CD4-positive, alpha-beta T cell (primary cell): ENCODE measurements around the gene TRMT10A. TPM values are rescaled to one million over a fixed set of nuclear protein-coding genes. Genes with fewer than 3 reads are reported as not detected.

ENCODE experiments used
- ATAC-seq: fragments of 200-7000 bp; cut with Tn5 transposase; one replicate; pipeline ENCODE4 v1.10.0; 2022; ENCODE audit warnings: mild to moderate bottlenecking; ENCODE audit not compliant: poor library complexity
- CTCF ChIA-PET: fragments of 350-600 bp; sonication (Branson Sonifier 250); formaldehyde crosslinking; loops from one replicate; lab custom pipeline; 2021; ENCODE audit warnings: antibody characterized with exemption, inconsistent platforms; lab: Charles Lee
- POLR2A ChIA-PET: fragments of 350-600 bp; sonication (Branson Sonifier 250); formaldehyde crosslinking; loops from one replicate; lab custom pipeline; 2021; ENCODE audit warnings: antibody characterized with exemption, inconsistent platforms; lab: Charles Lee
- DNase-seq, 14 experiments: peaks; one replicate each; pipeline ENCODE4 v3.0.0-alpha.2; 2013 to 2020; ENCODE audit warnings: mixed read lengths in 2 of 14
- H3K27ac ChIP-seq, 2 donors: one replicate each; pipeline versions ENCODE4 v1.5.1 to v1.7.0; 2013; ENCODE audit warnings: low read length in 2 of 2, low read depth in 1 of 2, mild to moderate bottlenecking in 1 of 2
- H3K27me3 ChIP-seq, 2 experiments: 1 replicate in 1 of 2; 2 replicates in 1 of 2; pipeline versions ENCODE4 v1.6.1 to v1.7.0; 2013; ENCODE audit warnings: low read length in 2 of 2, control low read depth in 1 of 2, mild to moderate bottlenecking in 1 of 2, moderate library complexity in 1 of 2; ENCODE audit not compliant: insufficient read depth in 2 of 2, control insufficient read depth in 1 of 2
- H3K36me3 ChIP-seq: one replicate; pipeline ENCODE4 v1.6.1; 2013; ENCODE audit warnings: low read length, control low read depth; ENCODE audit not compliant: insufficient read depth
- H3K4me1 ChIP-seq: one replicate; pipeline ENCODE4 v1.6.1; 2013; ENCODE audit warnings: low read length, control low read depth; ENCODE audit not compliant: insufficient read depth
- H3K4me3 ChIP-seq: one replicate; pipeline ENCODE4 v1.5.1; 2013; ENCODE audit warnings: mild to moderate bottlenecking, low read length, moderate library complexity
- H3K9me3 ChIP-seq, 2 experiments: 1 replicate in 1 of 2; 2 replicates in 1 of 2; pipeline versions ENCODE4 v1.6.1 to v1.7.0; 2013; ENCODE audit warnings: low read length in 2 of 2, mild to moderate bottlenecking in 2 of 2, control low read depth in 1 of 2, moderate library complexity in 1 of 2; ENCODE audit not compliant: control insufficient read depth in 1 of 2, insufficient read depth in 1 of 2
- H3K27ac Mint-ChIP-seq: one replicate; pipeline ENCODE4 v1.8.0; 2020; ENCODE audit warnings: mixed read lengths
- H3K27me3 Mint-ChIP-seq: one replicate; pipeline ENCODE4 v1.8.0; 2021; ENCODE audit warnings: mixed read lengths
- H3K36me3 Mint-ChIP-seq: one replicate; pipeline ENCODE4 v1.8.0; 2021; ENCODE audit warnings: low read depth, mixed read lengths
- H3K4me1 Mint-ChIP-seq: one replicate; pipeline ENCODE4 v1.8.0; 2021; ENCODE audit warnings: low read depth, mixed read lengths
- H3K4me3 Mint-ChIP-seq: one replicate; pipeline ENCODE4 v1.8.0; 2020; ENCODE audit warnings: mild to moderate bottlenecking, mixed read lengths
- H3K9me3 Mint-ChIP-seq: one replicate; pipeline ENCODE4 v1.8.0; 2020; ENCODE audit warnings: mixed read lengths
- intact Hi-C, 2 experiments: fragments of 100-400 bp; cut with DNase I in 1 of 2; cut with micrococcal nuclease in 1 of 2; formaldehyde crosslinking; loops; one replicate each; pipeline versions ENCODE4 v1.15.1 to v1.9.0; 2023 to 2025; cut with DNase I, micrococcal nuclease
- total RNA-seq, 174 experiments: library from RNA in 2 of 174; stranded (reverse) in 2 of 174; gene quantifications; one replicate each; pipeline ENCODE4 v1.2.3 and lab custom pipeline; 2021 to 2026
- TF ChIP-seq, protein P1 (sequence below): fragments of 200-600 bp; IDR thresholded peaks from one replicate; pipeline ENCODE4 v1.8.0; 2022; ENCODE audit warnings: antibody characterized with exemption, mild to moderate bottlenecking

The TRMT10A gene
- total RNA-seq, 2 experiments from 2014 or later, result 1.6 to 2.0 TPM

DNA sequence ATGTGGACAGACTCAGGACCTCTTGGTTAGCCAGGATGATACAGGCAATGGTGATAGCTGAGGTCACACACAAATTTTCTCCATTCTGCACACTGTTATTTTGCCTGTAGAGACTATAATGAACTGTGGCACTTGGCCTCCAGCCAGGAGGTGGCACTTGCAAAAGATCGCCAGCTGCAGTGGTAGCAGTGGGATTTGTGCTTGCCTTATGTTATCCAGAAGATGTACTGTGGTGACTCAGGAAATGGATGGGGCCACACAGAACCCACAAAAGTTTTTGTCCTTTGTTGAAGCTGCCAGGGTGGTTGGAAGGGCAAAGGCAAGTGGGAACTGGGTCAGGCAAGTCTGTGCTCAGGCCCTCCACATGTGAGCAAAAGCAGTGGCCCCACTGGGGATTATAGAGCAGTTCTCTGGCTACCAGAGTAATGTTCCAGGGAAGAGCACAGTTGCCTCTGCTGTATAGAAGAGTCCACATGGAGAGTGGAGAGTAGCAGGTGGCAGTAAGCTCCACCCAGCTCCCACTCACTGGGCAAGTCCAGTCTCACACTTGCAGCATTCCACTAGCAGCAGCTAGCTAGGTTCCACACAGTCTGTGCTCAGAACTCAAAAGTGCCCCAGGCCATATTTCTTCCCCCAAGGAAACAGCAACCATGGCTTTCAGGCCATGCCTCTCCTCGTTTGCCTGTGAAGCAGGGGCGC is 58.9 kb downstream of the TRMT10A start:
- CTCF ChIA-PET, result no interaction called here
- DNase-seq, result peak in 5 of 14 experiments; percentile 0 to 53 (median 5)
- H3K36me3 ChIP-seq, result no peaks in the 10 kb centered on the region
- H3K27ac ChIP-seq, result no peak overlapping the region
- no peaks in the 10 kb centered on the region for H3K27me3 ChIP-seq
- intact Hi-C loops, result no loop called here
- H3K27me3 Mint-ChIP-seq, result no peaks in the 10 kb centered on the region
- peaks cover 56% of the 10 kb centered on the region for H3K4me1 Mint-ChIP-seq
- no peaks in the 10 kb centered on the region for H3K36me3 Mint-ChIP-seq
- no peak overlapping the region for H3K4me3 ChIP-seq
- peaks cover 28% of the 10 kb centered on the region for H3K4me1 ChIP-seq
- H3K9me3 Mint-ChIP-seq, result peaks cover 2% of the 10 kb centered on the region
- peak overlapping the region; percentile 28 for H3K27ac Mint-ChIP-seq
- TF ChIP-seq, protein P1, sequence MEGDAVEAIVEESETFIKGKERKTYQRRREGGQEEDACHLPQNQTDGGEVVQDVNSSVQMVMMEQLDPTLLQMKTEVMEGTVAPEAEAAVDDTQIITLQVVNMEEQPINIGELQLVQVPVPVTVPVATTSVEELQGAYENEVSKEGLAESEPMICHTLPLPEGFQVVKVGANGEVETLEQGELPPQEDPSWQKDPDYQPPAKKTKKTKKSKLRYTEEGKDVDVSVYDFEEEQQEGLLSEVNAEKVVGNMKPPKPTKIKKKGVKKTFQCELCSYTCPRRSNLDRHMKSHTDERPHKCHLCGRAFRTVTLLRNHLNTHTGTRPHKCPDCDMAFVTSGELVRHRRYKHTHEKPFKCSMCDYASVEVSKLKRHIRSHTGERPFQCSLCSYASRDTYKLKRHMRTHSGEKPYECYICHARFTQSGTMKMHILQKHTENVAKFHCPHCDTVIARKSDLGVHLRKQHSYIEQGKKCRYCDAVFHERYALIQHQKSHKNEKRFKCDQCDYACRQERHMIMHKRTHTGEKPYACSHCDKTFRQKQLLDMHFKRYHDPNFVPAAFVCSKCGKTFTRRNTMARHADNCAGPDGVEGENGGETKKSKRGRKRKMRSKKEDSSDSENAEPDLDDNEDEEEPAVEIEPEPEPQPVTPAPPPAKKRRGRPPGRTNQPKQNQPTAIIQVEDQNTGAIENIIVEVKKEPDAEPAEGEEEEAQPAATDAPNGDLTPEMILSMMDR, result no peak
- no peaks in the 10 kb centered on the region for H3K9me3 ChIP-seq
- no peak for ATAC-seq
- POLR2A ChIA-PET, result no interaction called here
- H3K4me3 Mint-ChIP-seq, result no peak overlapping the region

Other genes starting within 250 kb of the TRMT10A start
- not detected for gene ADH1B, start 242.6 kb downstream of the TRMT10A start, total RNA-seq
- not detected for gene ADH1C, start 211.3 kb downstream of the TRMT10A start, total RNA-seq
- gene ADH7, start 128.7 kb downstream of the TRMT10A start, total RNA-seq, result not detected
- gene C4orf17, start 53.0 kb downstream of the TRMT10A start, total RNA-seq, result not detected
- not detected for gene MTTP, start 10.8 kb upstream of the TRMT10A start, total RNA-seq
- gene C4orf54, start 93.8 kb upstream of the TRMT10A start, total RNA-seq, result not detected